RKO (cell line): ENCODE results near the gene ABCA7.

Experiments
- DNase-seq: peaks from one replicate; pipeline ENCODE4 v3.0.0-alpha.2; 2016; ENCODE audit warnings: low spot score

Gene ABCA7

GRCh38 chr19:1072371-1073015, 32.6 kb downstream of the ABCA7 start:
- no peak for DNase-seq

GRCh38 chr19:1073063-1073955, 33.4 kb downstream of the ABCA7 start:
- no peak for DNase-seq

GRCh38 chr19:1073956-1074517, 34.1 kb downstream of the ABCA7 start:
- DNase-seq, result no peak

- no peak for DNase-seq
These were observed 34.8 kb downstream of the ABCA7 start for GRCh38 chr19:1074544-1075283.

GRCh38 chr19:1076046-1076386, 36.1 kb downstream of the ABCA7 start:
- DNase-seq, result no peak

GRCh38 chr19:1076951-1077350, 37.0 kb downstream of the ABCA7 start:
- no peak for DNase-seq

GRCh38 chr19:1079566-1080111, 39.7 kb downstream of the ABCA7 start:
- no peak for DNase-seq

- no peak for DNase-seq
These were observed 40.7 kb downstream of the ABCA7 start for GRCh38 chr19:1080360-1081161.

- DNase-seq, result no peak
These were observed 41.6 kb downstream of the ABCA7 start for GRCh38 chr19:1081301-1082164.

- DNase-seq, result no peak
These were observed 42.4 kb downstream of the ABCA7 start for GRCh38 chr19:1082165-1082927.

- no peak for DNase-seq
These were observed 43.3 kb downstream of the ABCA7 start for GRCh38 chr19:1082928-1083816.

GRCh38 chr19:1084024-1084868, 44.3 kb downstream of the ABCA7 start:
- DNase-seq, result no peak

- DNase-seq, result no peak
These were observed 45.2 kb downstream of the ABCA7 start for GRCh38 chr19:1085053-1085658.

GRCh38 chr19:1085676-1086442, 46.0 kb downstream of the ABCA7 start:
- no peak for DNase-seq

- DNase-seq, result no peak
These were observed 46.7 kb downstream of the ABCA7 start for GRCh38 chr19:1086613-1087012.

- DNase-seq, result no peak
These were observed 48.0 kb downstream of the ABCA7 start for GRCh38 chr19:1087813-1088415.
